NOMO-1 (cell line): Measurements from ENCODE around the gene HS3ST2.

ENCODE experiments used
- DNase-seq, 2 experiments: peaks; one replicate each; lab custom pipeline; 2025; ENCODE audit not compliant: unreplicated experiment in 2 of 2; lab: John Stamatoyannopoulos, UW

HS3ST2 gene

DNA sequence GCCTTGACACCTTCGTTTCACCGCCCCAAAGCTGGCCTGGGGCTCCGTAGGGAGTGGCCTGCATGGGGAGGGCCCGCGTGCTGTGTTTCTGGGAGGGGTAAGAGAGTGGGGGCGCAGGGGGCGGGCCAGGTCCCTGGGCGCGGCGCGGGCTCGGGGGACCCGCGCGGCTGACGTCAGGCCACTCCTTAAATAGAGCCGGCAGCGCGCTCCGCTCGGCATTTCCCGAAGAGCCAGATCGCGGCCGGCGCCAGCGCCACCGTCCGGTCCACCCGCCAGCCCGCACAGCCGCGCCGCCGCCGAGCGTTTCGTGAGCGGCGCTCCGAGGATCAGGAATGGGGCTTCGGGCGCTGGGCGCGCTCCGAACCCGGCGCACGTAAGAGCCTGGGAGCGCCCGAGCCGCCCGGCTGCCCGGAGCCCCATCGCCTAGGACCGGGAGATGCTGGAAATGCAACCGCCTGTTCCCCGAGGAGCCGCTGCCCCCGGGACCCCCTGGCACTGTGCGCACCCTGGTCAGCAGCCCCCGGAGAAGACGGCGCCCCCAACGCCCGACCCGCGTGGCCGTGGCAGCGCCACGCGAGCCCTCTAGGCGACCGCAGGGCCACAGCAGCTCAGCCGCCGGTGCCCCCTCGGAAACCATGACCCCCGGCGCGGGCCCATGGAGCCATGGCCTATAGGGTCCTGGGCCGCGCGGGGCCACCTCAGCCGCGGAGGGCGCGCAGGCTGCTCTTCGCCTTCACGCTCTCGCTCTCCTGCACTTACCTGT lies at the start of gene HS3ST2:
Gene HS3ST2 (plus strand): TSS at position 215 of the 763 bp plus-strand sequence. CDS start 449 bp downstream, at position 664.
- no peak for DNase-seq

DNA sequence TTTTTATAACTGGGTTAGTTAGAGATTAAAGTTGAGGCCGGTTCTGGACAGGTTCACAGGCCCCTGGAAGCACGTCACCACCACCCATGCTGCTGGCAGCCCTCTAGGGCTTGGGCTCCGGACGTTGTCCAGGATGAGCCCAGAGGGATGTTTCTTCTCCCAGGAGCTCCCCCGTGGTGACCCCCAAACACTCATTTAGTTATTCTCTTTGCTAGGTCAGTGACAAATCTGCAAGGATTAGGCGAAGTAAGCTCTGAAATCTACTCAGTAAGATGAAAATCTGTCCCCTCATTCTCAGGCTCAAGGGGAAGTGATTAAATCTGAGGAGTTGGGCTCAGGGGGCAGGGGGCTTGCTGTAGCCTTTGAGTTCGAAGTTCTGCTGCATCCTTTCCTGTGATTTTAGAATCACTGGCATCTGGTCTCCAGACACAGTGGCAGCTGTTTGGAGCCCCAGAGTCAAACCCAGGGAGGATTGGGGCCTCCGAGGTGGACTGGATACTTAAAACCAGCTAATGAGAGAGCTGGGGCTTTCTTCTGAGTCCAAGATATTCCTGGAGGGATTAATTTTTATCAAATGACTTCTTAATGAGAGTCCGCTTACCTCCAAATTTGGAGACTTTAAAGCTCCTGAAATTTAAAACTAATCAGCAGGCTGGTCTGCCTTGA lies 49.2 kb upstream of the HS3ST2 start:
- no peak for DNase-seq

DNA sequence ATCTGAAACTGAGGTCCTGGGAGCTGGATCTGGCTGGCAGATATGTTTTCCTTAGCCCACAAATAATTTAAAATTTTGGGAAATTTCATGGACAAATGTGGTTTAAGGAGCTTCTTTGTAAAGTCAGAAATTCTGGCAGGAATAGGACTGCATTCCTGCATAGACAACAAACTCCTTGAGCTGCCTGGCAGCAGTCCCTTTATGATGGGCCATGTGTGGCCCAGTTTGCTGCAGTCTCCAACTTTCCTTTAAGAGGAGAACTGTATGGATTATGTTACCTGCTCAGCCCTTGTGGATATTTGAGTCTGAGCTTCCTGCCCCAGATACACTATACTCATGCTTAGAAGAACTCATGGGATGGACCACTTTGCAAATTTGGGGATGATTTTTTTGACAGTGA lies 48.5 kb upstream of the HS3ST2 start:
- no peak for DNase-seq

DNA sequence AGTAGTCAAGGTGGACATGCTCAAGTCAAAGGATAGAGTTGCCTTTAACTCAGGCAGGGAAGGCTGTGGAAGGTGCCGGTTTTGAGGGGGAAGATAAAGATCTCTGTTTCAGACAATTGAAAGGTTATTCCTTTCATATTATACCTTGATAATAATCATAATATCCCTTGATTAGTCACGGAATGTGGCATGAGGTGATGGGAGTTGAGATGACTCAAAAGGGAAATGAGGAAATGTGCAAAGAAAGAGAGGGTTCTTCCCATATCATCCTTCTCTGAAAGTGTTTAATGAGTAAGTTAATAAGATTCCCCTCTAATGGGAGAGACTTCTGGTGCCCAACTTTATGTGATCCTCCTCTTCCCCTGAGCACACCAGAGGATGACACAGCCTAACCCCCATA lies 43.1 kb upstream of the HS3ST2 start:
- no peak for DNase-seq

GRCh38 chr16:22771551-22771950 lies 42.4 kb upstream of the HS3ST2 start:
- DNase-seq, result no peak

DNA sequence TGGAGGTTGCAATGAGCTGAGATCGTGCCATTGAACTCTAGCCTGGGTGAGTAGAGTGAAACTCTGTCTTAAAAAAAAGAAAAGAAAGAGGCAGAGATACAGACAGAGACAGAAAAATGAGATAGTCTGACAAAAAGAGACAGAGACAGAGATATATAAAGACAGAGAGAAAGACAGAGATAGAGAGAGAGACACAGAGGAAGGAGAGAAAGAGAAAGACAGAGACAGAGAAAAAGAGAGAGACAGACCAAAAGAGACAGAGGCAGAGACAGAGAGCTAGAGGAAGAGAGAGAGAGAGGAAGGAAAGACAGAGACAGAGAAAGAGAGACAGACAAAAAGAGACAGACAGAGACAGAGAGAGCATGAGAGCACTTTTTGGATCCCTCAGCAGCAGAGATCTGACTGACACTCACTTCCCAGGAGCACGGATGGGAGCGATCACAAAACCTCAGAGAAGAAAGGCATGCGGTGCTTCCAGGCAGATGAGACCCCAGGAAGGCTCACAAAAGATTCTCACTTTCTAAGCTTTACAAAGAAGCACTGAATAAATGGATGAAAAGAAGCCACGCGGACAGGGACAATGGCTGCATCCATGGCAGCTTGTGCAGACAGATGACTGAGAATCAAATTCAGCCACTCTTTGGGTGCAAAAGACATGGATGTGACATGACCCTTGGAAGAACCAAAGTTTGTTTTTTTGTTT lies 38.6 kb upstream of the HS3ST2 start:
- DNase-seq, result no peak

- no peak for DNase-seq
Measured at GRCh38 chr16:22781480-22781879, 32.5 kb upstream of the HS3ST2 start.

GRCh38 chr16:22782314-22782713 lies 31.6 kb upstream of the HS3ST2 start:
- peak; percentile 34 to 70 for DNase-seq

GRCh38 chr16:22784690-22785214 lies 29.2 kb upstream of the HS3ST2 start:
- DNase-seq, result peak; percentile 29 to 51

DNA sequence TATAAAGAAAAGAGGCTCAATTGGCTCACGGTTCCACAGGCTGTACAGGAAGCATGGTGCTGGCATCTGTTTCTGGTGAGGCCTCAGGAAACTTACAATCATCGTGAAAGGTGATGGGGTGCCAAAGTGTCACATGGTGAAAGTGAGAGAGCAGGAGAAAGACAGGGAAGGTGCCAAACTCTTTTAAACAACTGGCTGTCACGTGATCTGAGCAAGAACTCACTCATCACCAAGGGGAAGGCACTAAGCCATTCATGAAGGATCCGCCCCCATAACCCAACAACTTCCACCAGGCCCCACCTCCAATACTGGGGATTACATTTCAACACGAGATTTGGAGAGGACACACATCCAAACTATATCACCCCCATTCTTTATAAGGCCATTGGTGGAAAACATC lies 28.4 kb upstream of the HS3ST2 start:
- no peak for DNase-seq

- no peak for DNase-seq
Measured at GRCh38 chr16:22786284-22786683, 27.7 kb upstream of the HS3ST2 start.

GRCh38 chr16:22786691-22787090 lies 27.3 kb upstream of the HS3ST2 start:
- no peak for DNase-seq

GRCh38 chr16:22787466-22788192 lies 26.3 kb upstream of the HS3ST2 start:
- DNase-seq, result peak; percentile 83 to 84

- peak; percentile 83 to 84 for DNase-seq
Measured at GRCh38 chr16:22788193-22788530, 25.8 kb upstream of the HS3ST2 start.

- DNase-seq, result no peak
Measured at GRCh38 chr16:22789281-22789945, 24.5 kb upstream of the HS3ST2 start.

DNA sequence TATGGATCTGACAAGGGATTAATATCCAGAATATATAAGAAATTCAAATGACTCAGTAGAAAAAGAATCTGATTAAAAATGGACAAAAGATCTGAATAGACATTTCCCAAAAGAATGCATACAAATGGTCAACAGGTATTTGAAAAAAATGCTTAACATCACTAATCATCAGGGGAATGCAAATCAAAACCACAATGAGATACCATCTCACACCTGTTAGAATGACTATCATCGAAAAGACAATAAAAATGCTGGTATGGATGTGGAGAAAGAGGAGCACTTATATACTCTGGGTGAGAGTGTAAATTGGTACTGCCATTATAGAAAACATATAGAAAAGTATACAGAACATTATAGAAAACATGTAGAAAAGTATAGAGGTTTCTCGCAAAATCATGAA lies 16.4 kb upstream of the HS3ST2 start:
- DNase-seq, result no peak

DNA sequence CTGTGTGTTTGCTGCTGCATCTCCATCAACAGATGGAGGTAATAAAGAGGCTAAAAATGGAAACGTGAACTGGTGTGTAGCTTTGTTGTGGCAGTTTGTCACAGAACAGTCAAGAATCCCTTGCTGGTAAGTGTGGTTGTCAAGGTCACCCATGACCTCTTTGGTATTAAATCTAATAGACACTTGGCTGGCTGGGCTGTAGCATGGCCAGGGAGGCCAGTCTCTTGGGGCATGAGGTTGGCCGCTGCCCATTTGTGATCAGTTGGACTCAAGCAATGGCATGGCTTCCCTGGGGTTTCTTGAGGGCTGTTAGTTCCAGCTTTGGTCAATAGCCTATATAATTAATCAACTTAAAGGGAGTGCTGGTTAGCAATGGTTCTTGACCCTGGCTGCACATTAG lies 14.8 kb upstream of the HS3ST2 start:
- no peak for DNase-seq

- no peak for DNase-seq
Measured at GRCh38 chr16:22804893-22805292, 9.1 kb upstream of the HS3ST2 start.

DNA sequence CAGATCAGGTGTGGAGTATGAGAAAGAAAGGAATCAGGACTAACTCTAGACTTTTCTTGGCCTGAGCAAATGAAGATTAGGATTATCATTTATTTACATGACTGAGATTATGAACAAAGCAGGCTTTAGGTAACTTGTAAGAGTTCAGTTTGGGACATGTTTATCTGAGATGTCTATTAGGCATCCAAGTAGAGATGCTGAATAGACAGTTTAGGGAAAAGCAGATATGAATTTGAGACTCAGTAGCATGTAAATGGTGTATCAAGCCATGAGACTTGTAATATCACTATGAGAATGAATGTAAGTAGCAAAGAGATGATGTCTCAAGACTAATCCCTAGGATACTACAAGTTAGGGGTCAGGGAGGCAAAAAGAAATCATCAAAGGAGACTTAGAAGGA lies 8.6 kb upstream of the HS3ST2 start:
- DNase-seq, result no peak

DNA sequence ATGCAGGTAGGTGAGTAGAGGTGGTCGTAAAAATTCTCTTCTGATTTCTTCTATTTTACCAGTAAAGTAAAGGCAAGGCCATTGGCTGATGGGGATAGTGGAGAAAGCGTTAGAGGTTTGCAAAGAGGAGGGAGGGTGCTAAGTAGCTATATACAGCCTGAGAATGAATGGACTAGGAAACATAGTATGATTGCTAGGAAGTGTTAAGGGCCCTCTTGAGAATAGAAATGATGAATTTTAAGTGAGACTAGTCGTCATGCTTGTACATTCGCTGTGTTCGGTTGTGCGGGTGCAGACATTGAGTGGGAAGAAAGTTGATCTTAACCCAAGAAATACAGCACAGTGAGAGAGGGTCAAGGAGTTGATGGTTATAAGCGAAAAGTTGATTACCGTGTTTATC lies 7.2 kb upstream of the HS3ST2 start:
- DNase-seq, result no peak
